Ascending aorta (tissue), 2 donors: ENCODE measurements around the gene SRGAP1. TPM values are rescaled to one million over a fixed set of nuclear protein-coding genes. Genes with fewer than 3 reads are reported as not detected.

ENCODE experiments used
- DNase-seq, 2 donors: peaks; one replicate each; pipeline ENCODE4 v3.0.0-alpha.2; 2019; ENCODE audit warnings: low spot score in 2 of 2
- H3K27ac ChIP-seq, 2 donors: fragments of 200-600 bp; sonication (generic); one replicate each; pipeline ENCODE4 v1.5.1; 2016 to 2017; ENCODE audit warnings: mild to moderate bottlenecking in 1 of 2
- H3K27me3 ChIP-seq: fragments of 200-600 bp; sonication (generic); one replicate; pipeline ENCODE4 v1.5.1; 2017
- H3K36me3 ChIP-seq, 2 donors: fragments of 200-600 bp; sonication (generic); one replicate each; pipeline ENCODE4 v1.5.1; 2016
- H3K4me1 ChIP-seq, 2 donors: fragments of 200-600 bp; sonication (generic); one replicate each; pipeline ENCODE4 v1.5.1; 2016 to 2017; ENCODE audit warnings: mild to moderate bottlenecking in 1 of 2
- H3K4me3 ChIP-seq, 2 donors: fragments of 200-600 bp; sonication (generic); one replicate each; pipeline ENCODE4 v1.5.1; 2016 to 2017; ENCODE audit warnings: mild to moderate bottlenecking in 1 of 2
- H3K9me3 ChIP-seq, 2 donors: fragments of 200-600 bp; sonication (generic); one replicate each; pipeline ENCODE4 v1.5.1; 2016
- CTCF ChIP-seq, 3 experiments: fragments of 200-600 bp in 2 of 3; fragments of 450-650 bp in 1 of 3; sonication (generic) in 2 of 3; IDR thresholded peaks; one replicate each; pipeline ENCODE4 v1.5.1; 2016 to 2019; ENCODE audit warnings: antibody characterized with exemption in 3 of 3, mild to moderate bottlenecking in 1 of 3, moderate library complexity in 1 of 3
- intact Hi-C: fragments of 100-400 bp; cut with DNase I; formaldehyde crosslinking; loops from one replicate; pipeline ENCODE4 v1.15.1; 2023
- total RNA-seq: library from RNA; depleted of rRNA; stranded (reverse); fragments of >200 nt; gene quantifications from one replicate; pipeline ENCODE4 v1.1.0, GENCODE V29; 2016

The SRGAP1 gene
- total RNA-seq, 1 donor from 2014 or later = 5.5 TPM

GRCh38 chr12:63805704-63806672, 38.5 kb upstream of the SRGAP1 start:
- TF ChIP-seq CTCF (IDR thresholded peaks at IDR 0.05) = no peak
- intact Hi-C loops = loop anchor here (10.0 kb wide), 1 partner anchor 391 kb away; no protein-coding TSS in a partner anchor

DNA sequence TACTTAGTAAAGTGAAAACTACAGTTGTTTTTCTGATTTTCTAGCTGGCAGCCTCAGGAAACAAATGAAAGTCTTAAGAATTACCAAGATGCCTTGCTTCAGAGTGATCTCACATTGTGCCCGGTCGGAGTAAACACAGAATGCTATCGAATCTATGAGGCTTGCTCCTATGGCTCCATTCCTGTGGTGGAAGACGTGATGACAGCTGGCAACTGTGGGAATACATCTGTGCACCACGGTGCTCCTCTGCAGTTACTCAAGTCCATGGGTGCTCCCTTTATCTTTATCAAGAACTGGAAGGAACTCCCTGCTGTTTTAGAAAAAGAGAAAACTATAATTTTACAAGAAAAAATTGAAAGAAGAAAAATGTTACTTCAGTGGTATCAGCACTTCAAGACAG, 35.9 kb upstream of the SRGAP1 start:
- H3K4me1 ChIP-seq = no peaks in the 10 kb centered on the region
- no peak for DNase-seq
- H3K27ac ChIP-seq = no peak overlapping the region
- H3K4me3 ChIP-seq = no peak overlapping the region
- TF ChIP-seq CTCF (IDR thresholded peaks at IDR 0.05) = no peak
- H3K9me3 ChIP-seq = no peaks in the 10 kb centered on the region
- intact Hi-C loops = loop anchor here (10.0 kb wide), 1 partner anchor 394 kb away; no protein-coding TSS in a partner anchor
- no peaks in the 10 kb centered on the region for H3K27me3 ChIP-seq
- peaks cover 0 to 18% of the 10 kb centered on the region in 2 donors for H3K36me3 ChIP-seq

More at GRCh38 chr12:63805704-63806672, 38.5 kb upstream of the SRGAP1 start:
- H3K27me3 ChIP-seq = no peaks in the 10 kb centered on the region
- H3K9me3 ChIP-seq = no peaks in the 10 kb centered on the region
- H3K4me3 ChIP-seq = no peak overlapping the region
- peaks cover 0 to 18% of the 10 kb centered on the region in 2 donors for H3K36me3 ChIP-seq
- no peaks in the 10 kb centered on the region for H3K4me1 ChIP-seq
- no peak for DNase-seq
- no peak overlapping the region for H3K27ac ChIP-seq

DNA sequence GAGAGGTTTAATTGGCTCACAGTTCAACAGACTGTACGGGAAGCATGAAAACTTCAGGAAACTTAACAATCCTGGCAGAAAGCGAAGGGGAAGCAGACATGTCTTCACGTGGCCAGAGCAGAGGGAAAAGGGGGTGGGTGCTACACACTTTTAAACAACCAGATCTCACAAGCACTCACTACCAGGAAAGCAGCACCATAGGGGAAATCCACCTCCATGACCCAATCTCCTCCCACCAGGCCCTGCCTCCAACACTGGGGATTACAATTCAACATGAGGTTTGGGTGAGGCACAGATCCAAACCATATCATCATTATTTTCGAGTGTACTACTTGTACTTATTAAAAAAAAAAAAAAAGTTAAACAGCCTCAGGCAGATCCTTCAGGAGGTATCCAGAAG, 34.9 kb upstream of the SRGAP1 start:
- Histone ChIP-seq H3K27ac (no peak overlapping the region), H3K4me1 (no peaks in the 10 kb centered on the region), H3K9me3 (no peaks in the 10 kb centered on the region), H3K27me3 (no peaks in the 10 kb centered on the region), H3K4me3 (no peak overlapping the region), H3K36me3 (peaks cover 0 to 18% of the 10 kb centered on the region in 2 donors)
- TF ChIP-seq CTCF (IDR thresholded peaks at IDR 0.05) = no peak
- intact Hi-C loops = loop anchor here (10.0 kb wide), 1 partner anchor 395 kb away; no protein-coding TSS in a partner anchor
- DNase-seq = no peak

DNA sequence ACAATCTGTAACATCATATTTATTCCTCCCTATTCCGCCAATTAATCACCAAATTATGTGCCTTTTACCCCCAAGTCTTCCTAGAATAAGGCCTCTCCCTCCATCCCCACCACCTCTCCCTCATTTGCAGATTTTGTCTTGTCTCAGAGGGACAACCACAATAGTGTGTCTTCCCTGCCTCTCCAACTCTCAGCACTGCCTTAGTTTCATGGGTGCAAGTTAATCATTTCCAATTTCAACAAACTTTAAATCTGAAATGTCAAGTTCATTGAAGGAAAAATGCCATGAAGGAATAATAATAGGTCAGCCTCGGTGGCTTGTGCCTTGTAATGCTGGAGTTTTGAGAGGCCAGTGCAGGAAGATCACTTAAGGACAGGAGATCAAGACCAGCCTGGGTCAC, 33.2 kb upstream of the SRGAP1 start:
- TF ChIP-seq CTCF (IDR thresholded peaks at IDR 0.05) = no peak
- no peak overlapping the region for H3K27ac ChIP-seq
- peaks cover 0 to 13% of the 10 kb centered on the region in 2 donors for H3K36me3 ChIP-seq
- intact Hi-C loops = no loop called here
- no peaks in the 10 kb centered on the region for H3K27me3 ChIP-seq
- no peak overlapping the region for H3K4me3 ChIP-seq
- no peaks in the 10 kb centered on the region for H3K4me1 ChIP-seq
- H3K9me3 ChIP-seq = no peaks in the 10 kb centered on the region
- DNase-seq = no peak

- Histone ChIP-seq H3K9me3 (no peaks in the 10 kb centered on the region), H3K36me3 (peaks cover 0 to 13% of the 10 kb centered on the region in 2 donors), H3K4me3 (no peak overlapping the region), H3K27me3 (no peaks in the 10 kb centered on the region), H3K4me1 (no peaks in the 10 kb centered on the region), H3K27ac (no peak overlapping the region)
- intact Hi-C loops = no loop called here
- no peak for TF ChIP-seq CTCF (IDR thresholded peaks at IDR 0.05)
- DNase-seq = no peak
These were observed 32.7 kb upstream of the SRGAP1 start for GRCh38 chr12:63811755-63812154.
